HEK293 (cell line): Measurements from ENCODE around the gene DNAJC27.

Experiments used
- CTCF ChIA-PET: fragments of 350-600 bp; formaldehyde crosslinking; extraction: SDS; loops from one replicate; lab custom pipeline; 2021; ENCODE audit warnings: antibody characterized with exemption; lab: Yijun Ruan, JAX
- POLR2A ChIA-PET: fragments of 300-600 bp; formaldehyde crosslinking; extraction: SDS; loops from one replicate; lab custom pipeline; 2020; ENCODE audit warnings: antibody characterized with exemption, inconsistent platforms; lab: Yijun Ruan, JAX
- H3K27ac ChIP-seq: fragments of 200-500 bp; sonication (Bioruptor generic); 2 replicates; pipeline ENCODE4 v1.5.1; 2014; ENCODE audit warnings: low read depth, low read length, control low read depth, inconsistent platforms; ENCODE audit errors: extremely low read depth
- H3K36me3 ChIP-seq, 2 experiments: fragments of 200-500 bp in 1 of 2; sonication (Bioruptor generic) in 1 of 2; 1 replicate in 1 of 2; 2 replicates in 1 of 2; pipeline ENCODE4 v1.5.1; 2014 to 2017; ENCODE audit warnings: inconsistent platforms in 2 of 2, low read length in 2 of 2; ENCODE audit not compliant: control insufficient read depth in 2 of 2, insufficient read depth in 1 of 2
- H3K4me1 ChIP-seq: fragments of 200-500 bp; sonication (Bioruptor generic); 2 replicates; pipeline ENCODE4 v1.5.1; 2014; ENCODE audit warnings: mild to moderate bottlenecking, low read length, inconsistent platforms; ENCODE audit not compliant: control insufficient read depth, insufficient read depth
- H3K4me3 ChIP-seq: 2 replicates; pipeline ENCODE4 v1.5.1; 2011; ENCODE audit warnings: low read depth, mild to moderate bottlenecking, control low read depth, low read length, moderate library complexity
- H3K9me3 ChIP-seq: fragments of 200-500 bp; sonication (Bioruptor generic); 2 replicates; pipeline ENCODE4 v1.5.1; 2014; ENCODE audit warnings: low read depth, low read length, inconsistent platforms; ENCODE audit not compliant: control insufficient read depth, insufficient read depth
- FEZF1 ChIP-seq: fragments of 450-650 bp; formaldehyde crosslinking; IDR thresholded peaks from 2 replicates; pipeline ENCODE4 v1.5.1; 2016; ENCODE audit warnings: missing biosample characterization, missing genetic modification characterization
- GLIS1 ChIP-seq: fragments of 450-650 bp; formaldehyde crosslinking; IDR thresholded peaks from 2 replicates; pipeline ENCODE4 v1.5.1; 2016; ENCODE audit warnings: missing biosample characterization, missing genetic modification characterization
- MEIS1 ChIP-seq: sonication (generic); formaldehyde crosslinking; IDR thresholded peaks from 2 replicates; pipeline ENCODE4 v1.8.1; 2022; ENCODE audit warnings: missing genetic modification reagents, mild to moderate bottlenecking, borderline replicate concordance
- TRIM28 ChIP-seq: IDR thresholded peaks from 2 replicates; pipeline ENCODE4 v1.6.1; 2011; ENCODE audit warnings: low read length, control low read depth, borderline replicate concordance
- YY1 ChIP-seq: fragments of 450-650 bp; formaldehyde crosslinking; IDR thresholded peaks from 2 replicates; pipeline ENCODE4 v1.5.1; 2018; ENCODE audit warnings: missing biosample characterization, missing genetic modification characterization
- ZBTB20 ChIP-seq: fragments of 450-650 bp; formaldehyde crosslinking; IDR thresholded peaks from 2 replicates; pipeline ENCODE4 v1.5.1; 2016; ENCODE audit warnings: missing biosample characterization, missing genetic modification characterization
- ZBTB7A ChIP-seq: fragments of 450-650 bp; formaldehyde crosslinking; IDR thresholded peaks from 2 replicates; pipeline ENCODE4 v1.5.1; 2016; ENCODE audit warnings: low read depth, missing biosample characterization, missing genetic modification characterization
- ZFHX2 ChIP-seq: fragments of 450-650 bp; formaldehyde crosslinking; conservative IDR thresholded peaks from 2 replicates; pipeline ENCODE4 v1.5.1; 2016; ENCODE audit warnings: missing biosample characterization, missing genetic modification characterization
- ZNF2 ChIP-seq: fragments of 450-650 bp; formaldehyde crosslinking; IDR thresholded peaks from 2 replicates; pipeline ENCODE4 v1.5.1; 2016; ENCODE audit warnings: missing biosample characterization, missing genetic modification characterization
- ZNF335 ChIP-seq: fragments of 450-650 bp; formaldehyde crosslinking; conservative IDR thresholded peaks from 2 replicates; pipeline ENCODE4 v1.5.1; 2016; ENCODE audit warnings: missing biosample characterization, missing genetic modification characterization
- ZNF391 ChIP-seq: fragments of 450-650 bp; formaldehyde crosslinking; IDR thresholded peaks from 2 replicates; pipeline ENCODE4 v1.5.1; 2016; ENCODE audit warnings: low read depth, missing biosample characterization, missing genetic modification characterization, borderline replicate concordance
- ZNF514 ChIP-seq: fragments of 450-650 bp; formaldehyde crosslinking; IDR thresholded peaks from 2 replicates; pipeline ENCODE4 v1.5.1; 2016; ENCODE audit warnings: missing biosample characterization, missing genetic modification characterization
- ZNF621 ChIP-seq: fragments of 450-650 bp; formaldehyde crosslinking; IDR thresholded peaks from 2 replicates; pipeline ENCODE4 v1.5.1; 2017; ENCODE audit warnings: missing biosample characterization, missing genetic modification characterization
- ZNF629 ChIP-seq: fragments of 450-650 bp; formaldehyde crosslinking; IDR thresholded peaks from 2 replicates; pipeline ENCODE4 v1.5.1; 2017; ENCODE audit warnings: missing biosample characterization, missing genetic modification characterization
- ZNF658 ChIP-seq: fragments of 450-650 bp; formaldehyde crosslinking; IDR thresholded peaks from 2 replicates; pipeline ENCODE4; 2016; ENCODE audit warnings: missing biosample characterization, missing genetic modification characterization
- TF ChIP-seq, protein P1 (sequence below): fragments of 450-650 bp; formaldehyde crosslinking; IDR thresholded peaks from 2 replicates; pipeline ENCODE4 v1.5.1; 2016; ENCODE audit warnings: missing biosample characterization, missing genetic modification characterization
- TF ChIP-seq, protein P2 (sequence below): fragments of 450-650 bp; IDR thresholded peaks from 2 replicates; pipeline ENCODE4 v1.5.1; 2018; ENCODE audit warnings: missing biosample characterization, missing genetic modification characterization
- TF ChIP-seq, protein P3 (sequence below): fragments of 450-650 bp; formaldehyde crosslinking; IDR thresholded peaks from 2 replicates; pipeline ENCODE4 v1.5.1; 2016; ENCODE audit warnings: missing biosample characterization, missing genetic modification characterization, borderline replicate concordance

The DNAJC27 gene

DNA sequence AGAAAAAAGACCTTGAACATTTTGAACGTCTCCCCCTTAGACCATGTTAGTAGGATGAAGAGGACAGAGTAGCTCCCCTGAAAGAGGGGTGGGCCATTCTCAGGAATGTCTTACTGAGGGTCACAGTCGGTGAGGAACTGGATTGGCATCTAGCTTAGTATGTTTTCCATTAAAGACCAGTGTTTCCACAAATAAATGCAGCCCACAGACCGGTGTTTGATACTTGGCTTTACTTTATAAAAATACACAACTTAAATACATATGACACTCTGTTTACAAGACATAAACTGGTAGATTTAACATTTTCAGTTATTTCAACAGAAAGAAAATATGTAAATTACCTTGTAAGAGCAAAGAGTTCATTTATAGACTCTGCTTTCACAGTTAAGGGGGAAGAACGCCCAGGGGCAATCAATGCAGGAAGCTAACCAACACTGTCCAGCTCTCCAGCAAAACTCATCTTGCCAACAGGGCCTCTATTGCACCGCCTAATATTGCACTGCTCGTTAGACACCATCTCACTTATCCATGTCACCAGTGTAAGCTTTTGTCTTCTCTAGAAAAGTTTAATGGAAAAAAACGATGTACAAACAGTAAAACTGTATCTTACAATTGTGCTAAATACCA, 28.2 kb downstream of the DNAJC27 start:
- no peak for TF ChIP-seq ZNF629
- no peak for TF ChIP-seq GLIS1
- H3K4me1 ChIP-seq = no peaks in the 10 kb centered on the region
- peaks cover 10 to 46% of the 10 kb centered on the region in 2 experiments for H3K36me3 ChIP-seq
- no peak overlapping the region for H3K27ac ChIP-seq
- H3K4me3 ChIP-seq = no peak overlapping the region
- ChIA-PET POLR2A (no interaction called here), CTCF (interaction anchor here (0.5 to 1.3 kb wide), 3 partner anchors 9 to 221 kb away, joined by 3 read pairs; no protein-coding TSS in a partner anchor)
- H3K9me3 ChIP-seq = no peaks in the 10 kb centered on the region

DNA sequence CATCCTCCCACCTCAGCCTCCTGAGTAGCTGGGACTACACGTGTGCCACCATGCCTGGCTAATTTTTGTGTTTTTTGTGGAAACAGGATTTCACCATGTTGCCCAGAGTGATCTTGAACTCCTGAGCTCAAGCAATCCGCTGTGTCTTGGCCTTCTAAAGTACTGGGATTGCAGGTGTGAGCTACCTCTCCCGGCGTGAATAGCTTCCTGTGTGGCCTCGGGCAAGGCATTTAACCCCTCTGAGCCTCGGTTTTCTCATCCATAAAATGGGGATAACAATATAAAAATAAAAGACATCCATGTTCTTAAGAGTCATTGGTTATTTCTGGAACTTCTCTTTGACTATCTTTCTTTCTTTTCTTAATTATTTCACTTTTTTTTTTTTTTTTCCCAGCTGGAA, 32.4 kb downstream of the DNAJC27 start:
- no peaks in the 10 kb centered on the region for H3K9me3 ChIP-seq
- no peak overlapping the region for H3K4me3 ChIP-seq
- TF ChIP-seq TRIM28 = no peak
- TF ChIP-seq, protein P1, sequence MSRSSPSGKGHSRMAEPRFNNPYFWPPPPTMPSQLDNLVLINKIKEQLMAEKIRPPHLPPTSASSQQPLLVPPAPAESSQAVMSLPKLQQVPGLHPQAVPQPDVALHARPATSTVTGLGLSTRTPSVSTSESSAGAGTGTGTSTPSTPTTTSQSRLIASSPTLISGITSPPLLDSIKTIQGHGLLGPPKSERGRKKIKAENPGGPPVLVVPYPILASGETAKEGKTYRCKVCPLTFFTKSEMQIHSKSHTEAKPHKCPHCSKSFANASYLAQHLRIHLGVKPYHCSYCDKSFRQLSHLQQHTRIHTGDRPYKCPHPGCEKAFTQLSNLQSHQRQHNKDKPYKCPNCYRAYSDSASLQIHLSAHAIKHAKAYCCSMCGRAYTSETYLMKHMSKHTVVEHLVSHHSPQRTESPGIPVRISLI = no peak
- TF ChIP-seq, protein P2, sequence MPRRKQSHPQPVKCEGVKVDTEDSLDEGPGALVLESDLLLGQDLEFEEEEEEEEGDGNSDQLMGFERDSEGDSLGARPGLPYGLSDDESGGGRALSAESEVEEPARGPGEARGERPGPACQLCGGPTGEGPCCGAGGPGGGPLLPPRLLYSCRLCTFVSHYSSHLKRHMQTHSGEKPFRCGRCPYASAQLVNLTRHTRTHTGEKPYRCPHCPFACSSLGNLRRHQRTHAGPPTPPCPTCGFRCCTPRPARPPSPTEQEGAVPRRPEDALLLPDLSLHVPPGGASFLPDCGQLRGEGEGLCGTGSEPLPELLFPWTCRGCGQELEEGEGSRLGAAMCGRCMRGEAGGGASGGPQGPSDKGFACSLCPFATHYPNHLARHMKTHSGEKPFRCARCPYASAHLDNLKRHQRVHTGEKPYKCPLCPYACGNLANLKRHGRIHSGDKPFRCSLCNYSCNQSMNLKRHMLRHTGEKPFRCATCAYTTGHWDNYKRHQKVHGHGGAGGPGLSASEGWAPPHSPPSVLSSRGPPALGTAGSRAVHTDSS (tag by site-specific recombination) = no peak
- no peak for TF ChIP-seq ZNF335 (tag by site-specific recombination)
- TF ChIP-seq ZNF658 (tag by site-specific recombination) = no peak
- no peak for TF ChIP-seq ZNF391 (tag by site-specific recombination)
- TF ChIP-seq ZNF514 (tag by site-specific recombination) = no peak
- TF ChIP-seq ZNF621 (tag by site-specific recombination) = no peak
- TF ChIP-seq ZFHX2 (tag by site-specific recombination) = no peak
- no peak for TF ChIP-seq ZNF2 (tag by site-specific recombination)
- TF ChIP-seq ZBTB20 (tag by site-specific recombination) = no peak
- TF ChIP-seq, protein P3, sequence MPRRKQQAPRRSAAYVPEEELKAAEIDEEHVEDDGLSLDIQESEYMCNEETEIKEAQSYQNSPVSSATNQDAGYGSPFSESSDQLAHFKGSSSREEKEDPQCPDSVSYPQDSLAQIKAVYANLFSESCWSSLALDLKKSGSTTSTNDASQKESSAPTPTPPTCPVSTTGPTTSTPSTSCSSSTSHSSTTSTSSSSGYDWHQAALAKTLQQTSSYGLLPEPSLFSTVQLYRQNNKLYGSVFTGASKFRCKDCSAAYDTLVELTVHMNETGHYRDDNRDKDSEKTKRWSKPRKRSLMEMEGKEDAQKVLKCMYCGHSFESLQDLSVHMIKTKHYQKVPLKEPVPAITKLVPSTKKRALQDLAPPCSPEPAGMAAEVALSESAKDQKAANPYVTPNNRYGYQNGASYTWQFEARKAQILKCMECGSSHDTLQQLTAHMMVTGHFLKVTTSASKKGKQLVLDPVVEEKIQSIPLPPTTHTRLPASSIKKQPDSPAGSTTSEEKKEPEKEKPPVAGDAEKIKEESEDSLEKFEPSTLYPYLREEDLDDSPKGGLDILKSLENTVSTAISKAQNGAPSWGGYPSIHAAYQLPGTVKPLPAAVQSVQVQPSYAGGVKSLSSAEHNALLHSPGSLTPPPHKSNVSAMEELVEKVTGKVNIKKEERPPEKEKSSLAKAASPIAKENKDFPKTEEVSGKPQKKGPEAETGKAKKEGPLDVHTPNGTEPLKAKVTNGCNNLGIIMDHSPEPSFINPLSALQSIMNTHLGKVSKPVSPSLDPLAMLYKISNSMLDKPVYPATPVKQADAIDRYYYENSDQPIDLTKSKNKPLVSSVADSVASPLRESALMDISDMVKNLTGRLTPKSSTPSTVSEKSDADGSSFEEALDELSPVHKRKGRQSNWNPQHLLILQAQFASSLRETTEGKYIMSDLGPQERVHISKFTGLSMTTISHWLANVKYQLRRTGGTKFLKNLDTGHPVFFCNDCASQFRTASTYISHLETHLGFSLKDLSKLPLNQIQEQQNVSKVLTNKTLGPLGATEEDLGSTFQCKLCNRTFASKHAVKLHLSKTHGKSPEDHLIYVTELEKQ (tag by site-specific recombination) = no peak
- no peak for TF ChIP-seq YY1 (tag by site-specific recombination)
- TF ChIP-seq MEIS1 (CRISPR knock-in tag) = no peak
- H3K27ac ChIP-seq = no peak overlapping the region
- ChIA-PET CTCF (interaction anchor here (0.6 kb wide), 1 partner anchor 35 kb away, joined by 7 read pairs; no protein-coding TSS in a partner anchor), POLR2A (no interaction called here)
- peaks cover 0 to 6% of the 10 kb centered on the region in 2 experiments; a peak in 1 of 3 replicates for H3K36me3 ChIP-seq
- no peaks in the 10 kb centered on the region for H3K4me1 ChIP-seq

DNA sequence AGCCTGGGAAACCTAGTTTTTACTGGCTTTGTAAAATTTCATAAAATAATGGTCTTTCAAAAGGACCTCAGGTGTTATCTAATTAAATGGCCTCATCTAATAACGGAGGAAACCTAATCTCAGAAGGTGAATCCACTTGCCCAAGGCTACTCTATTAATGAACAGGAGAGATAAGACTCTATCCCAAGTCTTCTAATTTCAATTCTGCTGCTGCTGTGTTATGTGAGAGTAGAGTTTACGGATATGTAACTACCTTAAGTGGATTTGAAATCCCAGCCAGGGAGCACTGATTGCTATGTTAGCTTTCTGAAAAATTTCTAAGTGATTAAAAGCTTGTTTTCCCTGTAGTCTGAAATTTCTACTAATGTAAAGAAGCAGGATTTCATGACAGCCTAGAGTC, 34.5 kb downstream of the DNAJC27 start:
- Histone ChIP-seq H3K4me1 (no peaks in the 10 kb centered on the region), H3K9me3 (no peaks in the 10 kb centered on the region), H3K4me3 (no peak overlapping the region), H3K27ac (no peak overlapping the region), H3K36me3 (no peaks in the 10 kb centered on the region)
- POLR2A ChIA-PET = interaction anchor here (0.6 kb wide), 1 partner anchor 20 kb away, joined by 3 read pairs; no protein-coding TSS in a partner anchor
- CTCF ChIA-PET = interaction anchor here (0.6 to 0.9 kb wide), 2 partner anchors 38 to 192 kb away, joined by 3 read pairs; no protein-coding TSS in a partner anchor
- TF ChIP-seq ZBTB7A = no peak
- TF ChIP-seq FEZF1 (tag by site-specific recombination) = no peak
